Endothelial cell of umbilical vein (primary cell): ENCODE data around the gene KRTAP12-3. TPM values are rescaled to one million over a fixed set of nuclear protein-coding genes. Genes with fewer than 3 reads are reported as not detected.
"Not testable (repeated sequence)": the region's sequence is repeated elsewhere in the genome, so short reads cannot be mapped to it uniquely, and the experiment has no call there.

Experiments used
- BruUV-seq: library from RNA; stranded (reverse); fragments of 400-500 nt; replicated peaks from 2 replicates; lab custom pipeline; 2021; lab: Mats Ljungman, UMichigan
- CTCF ChIA-PET: fragments of 300-600, 350-600 bp; sonication (Branson Sonifier 250); formaldehyde crosslinking; loops from one replicate; lab custom pipeline; 2021; ENCODE audit warnings: antibody characterized with exemption, inconsistent platforms; lab: Charles Lee
- POLR2A ChIA-PET: fragments of 300-600, 350-600 bp; sonication (Branson Sonifier 250); formaldehyde crosslinking; loops from one replicate; lab custom pipeline; 2021; ENCODE audit warnings: antibody characterized with exemption, inconsistent platforms; lab: Charles Lee
- DNase-seq: peaks from one replicate; pipeline ENCODE4 v3.0.0-alpha.2; 2011; ENCODE audit warnings: low read depth, low spot score
- FAIRE-seq: peaks from 2 replicates; lab custom pipeline; 2011; peaks lifted over from hg19 to GRCh38; lab: Jason Lieb, UNC
- H2AFZ ChIP-seq: 2 replicates; pipeline ENCODE4 v1.6.0; 2012; ENCODE audit warnings: low read depth, low read length, control low read depth, inconsistent platforms
- H3K27ac ChIP-seq: 2 replicates; pipeline ENCODE4 v1.5.1; 2011; ENCODE audit warnings: low read depth, mild to moderate bottlenecking, control low read depth, low read length, moderate library complexity; ENCODE audit not compliant: insufficient read depth
- H3K27me3 ChIP-seq, 2 experiments: 2 replicates each; pipeline versions ENCODE4 v1.6.0 to v1.6.1; 2011; ENCODE audit warnings: low read length in 2 of 2, mixed read lengths in 1 of 2; ENCODE audit not compliant: control insufficient read depth in 2 of 2, insufficient read depth in 2 of 2
- H3K36me3 ChIP-seq, 2 experiments: 2 replicates in 1 of 2; 3 replicates in 1 of 2; pipeline ENCODE4 v1.5.1; 2011; ENCODE audit warnings: low read length in 2 of 2, mild to moderate bottlenecking in 1 of 2, moderate library complexity in 1 of 2; ENCODE audit not compliant: control insufficient read depth in 2 of 2, insufficient read depth in 2 of 2; ENCODE audit errors: extremely low read depth in 1 of 2
- H3K4me1 ChIP-seq: 3 replicates; pipeline ENCODE4 v1.5.1; 2011; ENCODE audit warnings: mild to moderate bottlenecking, low read length; ENCODE audit not compliant: control insufficient read depth, insufficient read depth; ENCODE audit errors: extremely low read depth
- H3K4me2 ChIP-seq: 2 replicates; pipeline ENCODE4 v1.6.1; 2011; ENCODE audit warnings: low read length, control low read depth, mixed read lengths; ENCODE audit not compliant: insufficient read depth
- H3K4me3 ChIP-seq, 3 experiments: fragments of 200-600 bp in 1 of 3; sonication (generic), shearing (Covaris generic) in 1 of 3; replicated peaks in 1 of 3; 2 replicates each; pipeline ENCODE4 v1.5.1; 2011 to 2016; ENCODE audit warnings: control low read depth in 3 of 3, low read length in 3 of 3, mild to moderate bottlenecking in 2 of 3, inconsistent platforms in 1 of 3, low read depth in 1 of 3, moderate library complexity in 1 of 3; ENCODE audit not compliant: insufficient read depth in 1 of 3
- H3K79me2 ChIP-seq: 2 replicates; pipeline ENCODE4 v1.6.0; 2012; ENCODE audit warnings: low read length, inconsistent platforms; ENCODE audit not compliant: control insufficient read depth, insufficient read depth
- H3K9ac ChIP-seq: replicated peaks from 2 replicates; pipeline ENCODE3; 2011; ENCODE audit warnings: low read length, control low read depth; ENCODE audit not compliant: insufficient read depth; ENCODE audit errors: extremely low read depth
- H3K9me1 ChIP-seq: replicated peaks from 3 replicates; pipeline ENCODE4 v1.6.0; 2011; ENCODE audit warnings: mild to moderate bottlenecking, low read length; ENCODE audit not compliant: control insufficient read depth, insufficient read depth; ENCODE audit errors: extremely low read depth
- H3K9me3 ChIP-seq: replicated peaks from 2 replicates; pipeline ENCODE4 v1.5.1; 2012; ENCODE audit warnings: low read length, inconsistent platforms; ENCODE audit not compliant: control insufficient read depth, insufficient read depth
- H4K20me1 ChIP-seq: replicated peaks from 2 replicates; pipeline ENCODE3; 2011; ENCODE audit warnings: mild to moderate bottlenecking, low read length; ENCODE audit not compliant: control insufficient read depth, insufficient read depth; ENCODE audit errors: extremely low read depth
- EZH2 ChIP-seq: IDR thresholded peaks from 2 replicates; pipeline ENCODE4 v1.6.1; 2012; ENCODE audit warnings: borderline replicate concordance, low read depth, mild to moderate bottlenecking, moderate library complexity, low read length, inconsistent platforms; ENCODE audit not compliant: severe bottlenecking
- FOS ChIP-seq: IDR thresholded peaks from 2 replicates; pipeline ENCODE4 v1.6.1; 2011; ENCODE audit warnings: mild to moderate bottlenecking, low read length, moderate library complexity, borderline replicate concordance; ENCODE audit not compliant: insufficient read depth
- GATA2 ChIP-seq: IDR thresholded peaks from 2 replicates; pipeline ENCODE4 v1.7.0; 2011; ENCODE audit warnings: low read depth, mild to moderate bottlenecking, moderate library complexity, mixed read lengths, low read length; ENCODE audit not compliant: insufficient read length, insufficient read depth
- JUN ChIP-seq: IDR thresholded peaks from 2 replicates; pipeline ENCODE4 v1.6.1; 2011; ENCODE audit warnings: borderline replicate concordance, low read depth; ENCODE audit not compliant: insufficient read length, insufficient read depth
- MYC ChIP-seq: IDR thresholded peaks from one replicate; pipeline ENCODE4 v1.6.1; 2011; ENCODE audit warnings: mild to moderate bottlenecking, low read depth, low read length
- POLR2A ChIP-seq: IDR thresholded peaks from 2 replicates; pipeline ENCODE4 v1.6.1; 2012; ENCODE audit warnings: low read depth, mild to moderate bottlenecking, control low read depth, low read length
- POLR2AphosphoS5 ChIP-seq: IDR thresholded peaks from 2 replicates; pipeline ENCODE4 v1.6.1; 2012; ENCODE audit warnings: low read depth, mild to moderate bottlenecking, control low read depth, low read length, moderate library complexity; ENCODE audit not compliant: insufficient read depth
- dilution Hi-C: fragments of 300-500 bp; cut with MboI; formaldehyde crosslinking; loops from one replicate; pipeline ENCODE4 v1.15.0; 2019; ENCODE audit warnings: low sequenced_read_pairs; ENCODE audit not compliant: extremely low pct_ligation_motif_present
- intact Hi-C: fragments of 100-400 bp; cut with micrococcal nuclease; formaldehyde crosslinking; loops from one replicate; pipeline ENCODE4 v1.10.0; 2022
- polyA plus RNA-seq, 4 experiments: library from polyadenylated mRNA; depleted of rRNA in 3 of 4; stranded (reverse) in 3 of 4; unstranded in 1 of 4; fragments of >200 nt; gene quantifications; 2 replicates each; pipeline versions ENCODE4 v1.2.1 to v1.2.3, GENCODE V29; 2011 to 2012; ENCODE audit warnings: missing spikeins in 1 of 4
- total RNA-seq: library from RNA; stranded (reverse); gene quantifications from 2 replicates; pipeline ENCODE4 v1.2.3, GENCODE V29; 2021
- TF ChIP-seq, protein P1 (sequence below), 2 donors: IDR thresholded peaks; 1 replicate in 1 of 2; 2 replicates in 1 of 2; pipeline ENCODE4 v1.5.1; 2011; ENCODE audit warnings: low read length in 2 of 2, mild to moderate bottlenecking in 2 of 2, moderate library complexity in 2 of 2, control low read depth in 1 of 2, inconsistent platforms in 1 of 2, low read depth in 1 of 2; ENCODE audit not compliant: insufficient read depth in 1 of 2; ENCODE audit errors: extremely low read depth in 1 of 2
- TF ChIP-seq, protein P2 (sequence below): IDR thresholded peaks from 2 replicates; pipeline ENCODE4 v1.6.1; 2011; ENCODE audit not compliant: insufficient read depth, insufficient read length

KRTAP12-3 gene
- total and polyA plus RNA-seq, 2 donors (not counting 3 experiments of a cell fraction or from before 2014, with no cell fraction given), result not detected

GRCh38 chr21:44696572-44696971, 38.8 kb downstream of the KRTAP12-3 start:
- no peak overlapping the region for H3K27ac ChIP-seq
- intact Hi-C loops (no loop called here), dilution Hi-C loops (no loop called here)
- no peaks in the 10 kb centered on the region for H3K4me1 ChIP-seq
- H4K20me1 ChIP-seq, result no peaks in the 10 kb centered on the region
- H2AFZ ChIP-seq, result no peak overlapping the region
- H3K4me3 ChIP-seq, result no peak overlapping the region
- no peak overlapping the region for H3K9ac ChIP-seq
- no peaks in the 10 kb centered on the region for H3K36me3 ChIP-seq
- FAIRE-seq (no peak), DNase-seq (no peak)
- BruUV-seq, result no TSS peak
- H3K9me3 ChIP-seq, result no peaks in the 10 kb centered on the region
- no peak for TF ChIP-seq MYC
- TF ChIP-seq FOS, result no peak
- TF ChIP-seq, protein P1, sequence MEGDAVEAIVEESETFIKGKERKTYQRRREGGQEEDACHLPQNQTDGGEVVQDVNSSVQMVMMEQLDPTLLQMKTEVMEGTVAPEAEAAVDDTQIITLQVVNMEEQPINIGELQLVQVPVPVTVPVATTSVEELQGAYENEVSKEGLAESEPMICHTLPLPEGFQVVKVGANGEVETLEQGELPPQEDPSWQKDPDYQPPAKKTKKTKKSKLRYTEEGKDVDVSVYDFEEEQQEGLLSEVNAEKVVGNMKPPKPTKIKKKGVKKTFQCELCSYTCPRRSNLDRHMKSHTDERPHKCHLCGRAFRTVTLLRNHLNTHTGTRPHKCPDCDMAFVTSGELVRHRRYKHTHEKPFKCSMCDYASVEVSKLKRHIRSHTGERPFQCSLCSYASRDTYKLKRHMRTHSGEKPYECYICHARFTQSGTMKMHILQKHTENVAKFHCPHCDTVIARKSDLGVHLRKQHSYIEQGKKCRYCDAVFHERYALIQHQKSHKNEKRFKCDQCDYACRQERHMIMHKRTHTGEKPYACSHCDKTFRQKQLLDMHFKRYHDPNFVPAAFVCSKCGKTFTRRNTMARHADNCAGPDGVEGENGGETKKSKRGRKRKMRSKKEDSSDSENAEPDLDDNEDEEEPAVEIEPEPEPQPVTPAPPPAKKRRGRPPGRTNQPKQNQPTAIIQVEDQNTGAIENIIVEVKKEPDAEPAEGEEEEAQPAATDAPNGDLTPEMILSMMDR (IDR thresholded peaks at IDR 0.05; ENCODE audit: extremely low read depth in 1 of 2, insufficient read depth in 1 of 2, low read depth in 1 of 2, low read length in 2 of 2), result no peak
- TF ChIP-seq, protein P2, sequence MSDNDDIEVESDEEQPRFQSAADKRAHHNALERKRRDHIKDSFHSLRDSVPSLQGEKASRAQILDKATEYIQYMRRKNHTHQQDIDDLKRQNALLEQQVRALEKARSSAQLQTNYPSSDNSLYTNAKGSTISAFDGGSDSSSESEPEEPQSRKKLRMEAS, result no peak
- TF ChIP-seq POLR2A, result no peak
- TF ChIP-seq JUN, result no peak
- no peak for TF ChIP-seq GATA2
- no peak for TF ChIP-seq EZH2
- TF ChIP-seq POLR2AphosphoS5, result no peak
- no peaks in the 10 kb centered on the region for H3K9me1 ChIP-seq
- H3K27me3 ChIP-seq, result peaks cover 23 to 26% of the 10 kb centered on the region in 2 experiments
- H3K4me2 ChIP-seq, result no peak overlapping the region
- ChIA-PET CTCF (interaction anchor here (1.0 kb wide), 1 partner anchor 96 kb away, joined by 3 read pairs; no protein-coding TSS in a partner anchor), POLR2A (no interaction called here)
- no peaks in the 10 kb centered on the region for H3K79me2 ChIP-seq

- FAIRE-seq, dilution Hi-C loops: not testable (repeated sequence)
- CTCF ChIA-PET, result interaction anchor here (0.7 kb wide), 1 partner anchor 96 kb away, joined by 3 read pairs; no protein-coding TSS in a partner anchor
Observed at GRCh38 chr21:44697172-44697810, 39.6 kb downstream of the KRTAP12-3 start, which contains the start of gene KRTAP10-12. Gene KRTAP10-12 (plus strand): TSS chr21:44697172. CDS start chr21:44697202, 30 bp downstream.

More at GRCh38 chr21:44697172-44697810, 39.6 kb downstream of the KRTAP12-3 start, which contains the start of gene KRTAP10-12:
- H3K9me3 ChIP-seq, H3K36me3 ChIP-seq, H3K27ac ChIP-seq, DNase-seq, H3K9me1 ChIP-seq, POLR2A ChIA-PET, H3K9ac ChIP-seq, H2AFZ ChIP-seq, H3K4me1 ChIP-seq, BruUV-seq, intact Hi-C loops, H3K4me2 ChIP-seq, H3K4me3 ChIP-seq, H4K20me1 ChIP-seq, H3K79me2 ChIP-seq: not testable (repeated sequence)
- H3K27me3 ChIP-seq, result peaks cover 26 to 29% of the 10 kb centered on the region in 2 experiments
